GM18909 (cell line): ENCODE measurements around the gene PRSS56.
"Not testable (repeated sequence)": the region's sequence is repeated elsewhere in the genome, so short reads cannot be mapped to it uniquely, and the experiment has no call there.

Experiments used
- ATAC-seq: cut with Tn5 transposase; IDR thresholded peaks from one replicate; pipeline ENCODE4 v1.9.1; 2021; ENCODE audit warnings: mild to moderate bottlenecking; ENCODE audit not compliant: unreplicated experiment, poor library complexity

The PRSS56 gene

DNA sequence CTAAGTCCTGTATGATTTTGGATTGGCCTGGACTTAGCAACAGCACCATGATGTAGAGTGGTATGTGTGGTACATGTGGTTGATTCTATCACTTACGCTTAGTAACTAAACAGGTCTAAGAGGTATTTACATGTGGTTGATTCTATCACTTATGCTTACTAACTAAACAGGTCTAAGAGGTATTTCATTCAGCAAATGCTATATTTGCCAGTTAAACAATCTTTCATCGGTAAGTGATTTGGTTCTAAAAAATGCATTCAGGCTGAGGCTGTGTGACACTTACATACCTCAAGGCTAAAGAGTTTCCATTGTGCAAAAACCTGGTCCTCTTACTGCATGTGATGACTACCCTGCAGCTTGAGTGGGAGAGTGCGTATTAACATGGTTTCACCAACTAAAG, 43.4 kb downstream of the PRSS56 start:
- ATAC-seq = no peak

DNA sequence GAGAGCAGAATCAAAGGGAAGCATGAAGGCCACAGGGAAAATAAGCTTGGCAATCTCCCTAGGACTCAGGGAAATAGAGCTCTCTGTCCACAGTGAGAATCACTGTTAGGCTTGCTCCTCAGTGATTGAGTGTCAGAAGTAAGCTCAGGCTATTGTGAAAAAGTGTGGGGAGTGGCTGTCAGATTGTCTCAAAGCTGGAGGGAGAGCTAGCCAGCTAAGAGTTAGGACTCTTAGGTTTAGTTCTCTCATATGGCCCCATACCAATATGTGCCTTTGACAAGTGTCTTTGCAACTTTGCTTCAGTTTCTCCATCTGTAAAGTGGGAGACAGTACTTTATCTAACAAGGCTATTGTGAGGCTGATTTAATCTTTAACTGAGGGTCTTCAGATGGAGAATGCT, 47.5 kb downstream of the PRSS56 start:
- no peak for ATAC-seq

GRCh38 chr2:232568161-232568560, 48.0 kb downstream of the PRSS56 start:
- no peak for ATAC-seq

- no peak for ATAC-seq
Measured at GRCh38 chr2:232569541-232569940, 49.4 kb downstream of the PRSS56 start.

DNA sequence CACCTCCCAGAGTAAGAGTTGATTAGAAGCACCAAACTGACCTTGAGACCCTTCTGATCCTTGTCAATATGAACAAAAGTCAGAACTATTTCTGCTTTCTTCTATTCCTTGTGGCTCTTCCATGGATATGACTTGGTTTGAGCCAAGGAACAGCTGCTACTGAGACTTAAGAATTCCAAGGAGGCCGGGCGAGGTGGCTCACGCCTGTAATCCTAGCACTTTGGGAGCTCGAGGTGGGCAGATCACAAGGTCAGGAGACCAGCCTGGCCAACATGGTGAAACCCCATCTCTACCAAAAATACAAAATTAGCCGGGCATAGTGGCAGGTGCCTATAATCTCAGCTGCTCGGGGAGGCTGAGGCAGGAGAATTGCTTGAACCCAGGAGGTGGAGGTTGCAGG, 50.3 kb downstream of the PRSS56 start:
- not testable (repeated sequence) for ATAC-seq

GRCh38 chr2:232571026-232571474, 50.9 kb downstream of the PRSS56 start:
- ATAC-seq = no peak

- ATAC-seq = no peak
Measured at GRCh38 chr2:232573042-232573441, 52.9 kb downstream of the PRSS56 start.

- ATAC-seq = no peak
Measured at GRCh38 chr2:232573771-232574435, 53.7 kb downstream of the PRSS56 start.

GRCh38 chr2:232574674-232575403, 54.7 kb downstream of the PRSS56 start:
- ATAC-seq = no peak
